ENCODE results near the gene TMEM89. TPM values are rescaled to one million over a fixed set of nuclear protein-coding genes. Genes with fewer than 3 reads are reported as not detected.

TMEM89 gene
- total RNA-seq, 1 experiment from 2014 or later = not detected

- intact Hi-C loops (cut with micrococcal nuclease) = no loop called here
- DNase-seq = no peak
- Histone ChIP-seq H3K4me1 (ENCODE audit: insufficient read depth, low read length) (peaks cover 37% of the 10 kb centered on the region), H3K9ac (ENCODE audit: low read length) (no peak overlapping the region), H3K9me3 (ENCODE audit: low read length) (no peaks in the 10 kb centered on the region), H3K4me3 (ENCODE audit: low read length) (no peak overlapping the region), H3F3A (ENCODE audit: low read length, unreplicated experiment) (no peaks in the 10 kb centered on the region), H3K27me3 (ENCODE audit: low read length) (no peaks in the 10 kb centered on the region), H3K36me3 (ENCODE audit: low read depth, low read length) (peaks cover 8% of the 10 kb centered on the region), H2AFZ (ENCODE audit: low read length) (no peak overlapping the region), H3K79me2 (ENCODE audit: low read length) (no peaks in the 10 kb centered on the region), H4K20me1 (ENCODE audit: low read length) (no peaks in the 10 kb centered on the region), H3K9me2 (replicated peaks; ENCODE audit: low read length) (no peaks in the 10 kb centered on the region), H3K4me2 (ENCODE audit: low read length) (no peak overlapping the region), H3K27ac (ENCODE audit: low read length) (no peak overlapping the region)
- no peak for TF ChIP-seq EZH2 (IDR thresholded peaks at IDR 0.05; ENCODE audit: low read length, unreplicated experiment)
- TF ChIP-seq EZH2phosphoT487 (IDR thresholded peaks at IDR 0.05; ENCODE audit: borderline replicate concordance, low read length) = no peak
- TF ChIP-seq CTCF (conservative IDR thresholded peaks at IDR 0.05; ENCODE audit: low read depth, low read length) = no peak
- BruUV-seq (replicated peaks) = no TSS peak
- ATAC-seq = no peak
- CTCF ChIA-PET = no interaction called here
- POLR2A ChIA-PET (ENCODE audit: unreplicated experiment) = no interaction called here
Observed at GRCh38 chr3:48593337-48593736, 28.2 kb downstream of the TMEM89 start.

DNA sequence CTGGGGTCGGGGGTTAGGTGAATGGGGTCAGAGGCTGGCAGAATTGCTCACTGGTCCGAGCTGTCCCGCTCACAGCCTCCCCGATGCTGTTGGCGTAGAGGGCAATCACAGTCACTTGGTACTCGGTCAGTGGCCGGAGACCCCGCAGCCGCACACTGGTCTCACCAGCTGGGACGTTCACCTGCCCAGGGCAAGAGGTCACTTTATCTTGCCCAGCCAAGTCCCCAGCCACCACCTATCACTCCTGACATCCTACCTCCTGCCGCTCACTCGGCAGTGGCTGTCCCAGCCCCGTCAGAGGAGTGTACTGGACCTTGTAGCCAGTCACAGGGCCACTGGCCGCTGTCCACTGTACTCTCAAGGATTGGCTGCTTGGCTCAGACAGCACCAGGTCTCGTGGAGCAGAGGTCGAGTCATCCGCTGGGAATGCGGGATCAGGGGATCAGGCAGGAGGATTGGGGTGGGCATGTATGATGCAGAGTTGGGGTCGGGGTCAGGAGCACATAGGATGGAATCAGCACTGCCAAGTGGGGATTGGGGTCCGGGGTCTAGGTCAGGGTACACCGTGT lies 29.0 kb downstream of the TMEM89 start:
- intact Hi-C loops (cut with micrococcal nuclease) = no loop called here
- ChIA-PET CTCF (no interaction called here), POLR2A (ENCODE audit: unreplicated experiment) (no interaction called here)
- no peak overlapping the region for H3K4me3 ChIP-seq (ENCODE audit: low read length)
- DNase-seq = no peak
- no peaks in the 10 kb centered on the region for H4K20me1 ChIP-seq (ENCODE audit: low read length)
- no peaks in the 10 kb centered on the region for H3K27me3 ChIP-seq (ENCODE audit: low read length)
- TF ChIP-seq EZH2 (IDR thresholded peaks at IDR 0.05; ENCODE audit: low read length, unreplicated experiment) (no peak), EZH2phosphoT487 (IDR thresholded peaks at IDR 0.05; ENCODE audit: borderline replicate concordance, low read length) (no peak), CTCF (conservative IDR thresholded peaks at IDR 0.05; ENCODE audit: low read depth, low read length) (no peak)
- no peak overlapping the region for H3K4me2 ChIP-seq (ENCODE audit: low read length)
- H3K9me2 ChIP-seq (replicated peaks; ENCODE audit: low read length) = no peaks in the 10 kb centered on the region
- no peak overlapping the region for H3K9ac ChIP-seq (ENCODE audit: low read length)
- no peak for ATAC-seq
- no peaks in the 10 kb centered on the region for H3K9me3 ChIP-seq (ENCODE audit: low read length)
- H3K36me3 ChIP-seq (ENCODE audit: low read depth, low read length) = peaks cover 5% of the 10 kb centered on the region
- no TSS peak for BruUV-seq (replicated peaks)
- no peaks in the 10 kb centered on the region for H3F3A ChIP-seq (ENCODE audit: low read length, unreplicated experiment)
- peaks cover 29% of the 10 kb centered on the region for H3K4me1 ChIP-seq (ENCODE audit: insufficient read depth, low read length)
- H3K27ac ChIP-seq (ENCODE audit: low read length) = no peak overlapping the region
- no peaks in the 10 kb centered on the region for H3K79me2 ChIP-seq (ENCODE audit: low read length)
- H2AFZ ChIP-seq (ENCODE audit: low read length) = no peak overlapping the region

DNA sequence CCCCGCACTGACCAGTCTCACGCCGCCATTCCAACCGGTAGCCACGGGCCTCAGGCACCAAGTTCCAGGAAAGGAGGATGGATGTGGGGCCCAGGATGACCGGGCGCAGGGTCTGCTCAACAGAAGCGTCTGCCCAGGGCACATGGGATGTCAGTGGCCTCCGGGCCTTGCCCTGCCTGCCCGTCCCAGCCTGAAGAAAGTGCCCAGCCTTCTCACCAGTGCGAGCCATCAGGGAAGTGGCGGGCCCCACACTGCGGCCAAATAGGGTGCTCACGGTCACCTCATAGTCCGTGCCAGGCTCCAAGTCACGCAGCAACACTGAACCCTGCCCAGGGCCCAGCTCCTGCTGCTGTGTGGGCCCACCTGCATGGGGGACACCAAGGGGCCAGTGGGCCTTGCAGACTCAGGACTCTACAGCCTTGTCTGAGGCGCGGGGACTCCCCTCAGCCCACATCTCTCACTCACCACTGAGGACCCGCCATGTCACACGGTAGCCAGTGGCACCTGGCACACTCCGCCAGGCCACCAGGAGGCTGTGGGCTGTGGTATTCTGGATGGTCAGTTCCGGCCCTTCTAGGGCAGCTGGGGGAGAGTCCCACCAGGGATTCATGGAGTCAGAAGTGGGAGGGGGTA lies 29.6 kb downstream of the TMEM89 start:
- DNase-seq (no peak), ATAC-seq (no peak)
- H3K27me3 ChIP-seq (ENCODE audit: low read length) = no peaks in the 10 kb centered on the region
- no peak overlapping the region for H3K4me3 ChIP-seq (ENCODE audit: low read length)
- H3K9me3 ChIP-seq (ENCODE audit: low read length) = no peaks in the 10 kb centered on the region
- intact Hi-C loops (cut with micrococcal nuclease) = no loop called here
- no peaks in the 10 kb centered on the region for H3K79me2 ChIP-seq (ENCODE audit: low read length)
- H3K36me3 ChIP-seq (ENCODE audit: low read depth, low read length) = no peaks in the 10 kb centered on the region
- H3K4me1 ChIP-seq (ENCODE audit: insufficient read depth, low read length) = peaks cover 23% of the 10 kb centered on the region
- no peak overlapping the region for H3K4me2 ChIP-seq (ENCODE audit: low read length)
- H3K9ac ChIP-seq (ENCODE audit: low read length) = no peak overlapping the region
- no TSS peak for BruUV-seq (replicated peaks)
- H3F3A ChIP-seq (ENCODE audit: low read length, unreplicated experiment) = no peaks in the 10 kb centered on the region
- no peak overlapping the region for H3K27ac ChIP-seq (ENCODE audit: low read length)
- H2AFZ ChIP-seq (ENCODE audit: low read length) = no peak overlapping the region
- POLR2A ChIA-PET (ENCODE audit: unreplicated experiment) = no interaction called here
- no peaks in the 10 kb centered on the region for H3K9me2 ChIP-seq (replicated peaks; ENCODE audit: low read length)
- TF ChIP-seq CTCF (conservative IDR thresholded peaks at IDR 0.05; ENCODE audit: low read depth, low read length) = no peak
- no peak for TF ChIP-seq EZH2phosphoT487 (IDR thresholded peaks at IDR 0.05; ENCODE audit: borderline replicate concordance, low read length)
- TF ChIP-seq EZH2 (IDR thresholded peaks at IDR 0.05; ENCODE audit: low read length, unreplicated experiment) = no peak
- CTCF ChIA-PET = no interaction called here
- H4K20me1 ChIP-seq (ENCODE audit: low read length) = no peaks in the 10 kb centered on the region

All from PC-3 (cell line).